BJ (cell line): ENCODE data around the gene SPSB1. TPM values are rescaled to one million over a fixed set of nuclear protein-coding genes. Genes with fewer than 3 reads are reported as not detected.

Source experiments
- CTCF ChIA-PET: fragments of 350-600 bp; formaldehyde crosslinking; extraction: SDS; loops from one replicate; lab custom pipeline; 2021; ENCODE audit warnings: antibody characterized with exemption, inconsistent platforms; lab: Yijun Ruan, JAX
- POLR2A ChIA-PET: fragments of 300-600 bp; sonication (Branson Sonifier 250); formaldehyde crosslinking; extraction: SDS; loops from one replicate; lab custom pipeline; 2021; ENCODE audit warnings: antibody characterized with exemption; lab: Charles Lee
- DNase-seq: peaks from one replicate; pipeline ENCODE4 v3.0.0-alpha.2; 2011; ENCODE audit warnings: low read depth
- H3K27me3 ChIP-seq: 2 replicates; pipeline ENCODE4 v1.6.0; 2011; ENCODE audit warnings: low read length; ENCODE audit not compliant: control insufficient read depth, insufficient read depth
- H3K36me3 ChIP-seq: 2 replicates; pipeline ENCODE4 v1.5.1; 2011; ENCODE audit warnings: low read length; ENCODE audit not compliant: control insufficient read depth, insufficient read depth
- H3K4me3 ChIP-seq: 2 replicates; pipeline ENCODE4 v1.5.1; 2011; ENCODE audit warnings: low read depth, mild to moderate bottlenecking, control low read depth, low read length
- CTCF ChIP-seq: IDR thresholded peaks from 2 replicates; pipeline ENCODE4 v1.5.1; 2011; ENCODE audit warnings: low read depth, mild to moderate bottlenecking, control low read depth, inconsistent platforms, low read length, moderate library complexity; ENCODE audit not compliant: insufficient read depth
- polyA plus RNA-seq: library from polyadenylated mRNA; depleted of rRNA; stranded (reverse); fragments of >200 nt; gene quantifications from 2 replicates; pipeline ENCODE4 v1.2.3, GENCODE V29; 2011

Gene SPSB1
- polyA plus RNA-seq, 1 experiment = 19.8 TPM

DNA sequence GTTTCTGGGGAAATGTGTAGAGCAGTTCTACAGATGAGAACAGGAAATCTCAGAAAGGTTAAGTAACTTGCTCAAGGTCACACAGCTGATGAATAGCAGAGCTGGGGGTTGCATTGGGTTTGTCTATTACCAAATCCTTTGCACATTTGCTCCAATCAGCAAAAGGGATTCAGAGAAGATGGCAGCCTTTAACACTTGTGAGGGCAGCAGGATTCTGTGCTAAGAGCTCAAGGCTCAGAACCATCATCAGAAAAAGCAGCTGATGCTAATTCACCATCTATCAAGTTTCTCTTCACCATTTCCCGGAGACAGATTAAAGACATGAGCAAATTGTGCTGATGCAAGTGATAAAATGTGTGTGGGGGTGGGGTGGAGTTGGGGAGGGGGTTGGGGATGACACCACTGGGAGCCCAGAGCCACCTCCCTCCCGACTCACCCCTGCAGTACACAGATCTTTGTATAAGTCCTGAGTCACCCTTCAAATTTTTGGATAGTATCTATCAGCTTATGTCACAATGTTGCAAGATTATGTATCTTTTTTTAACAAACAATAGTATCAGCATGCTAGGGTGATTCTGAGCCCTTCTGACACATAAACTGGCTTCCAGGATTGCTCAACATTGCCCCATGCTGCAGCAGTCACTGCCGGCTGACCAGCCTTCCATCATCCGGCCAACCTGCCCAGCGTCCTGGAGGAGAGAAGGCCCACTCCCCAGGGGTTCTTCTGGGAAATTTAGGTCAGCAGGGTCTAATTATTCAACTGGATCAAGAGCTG, 2.8 kb upstream of the SPSB1 start:
- Histone ChIP-seq H3K27me3 (no peaks in the 10 kb centered on the region), H3K4me3 (no peak overlapping the region), H3K36me3 (no peaks in the 10 kb centered on the region)
- no peak for DNase-seq
- ChIA-PET CTCF (interaction anchor here (0.6 to 5.8 kb wide), 26 partner anchors 8 to 382 kb away, joined by 3 to 102 read pairs (median 5); partner anchors contain the start of gene H6PD), POLR2A (interaction anchor here (0.6 kb wide), 1 partner anchor 177 kb away, joined by 4 read pairs; no protein-coding TSS in a partner anchor)
- TF ChIP-seq CTCF = no peak

DNA sequence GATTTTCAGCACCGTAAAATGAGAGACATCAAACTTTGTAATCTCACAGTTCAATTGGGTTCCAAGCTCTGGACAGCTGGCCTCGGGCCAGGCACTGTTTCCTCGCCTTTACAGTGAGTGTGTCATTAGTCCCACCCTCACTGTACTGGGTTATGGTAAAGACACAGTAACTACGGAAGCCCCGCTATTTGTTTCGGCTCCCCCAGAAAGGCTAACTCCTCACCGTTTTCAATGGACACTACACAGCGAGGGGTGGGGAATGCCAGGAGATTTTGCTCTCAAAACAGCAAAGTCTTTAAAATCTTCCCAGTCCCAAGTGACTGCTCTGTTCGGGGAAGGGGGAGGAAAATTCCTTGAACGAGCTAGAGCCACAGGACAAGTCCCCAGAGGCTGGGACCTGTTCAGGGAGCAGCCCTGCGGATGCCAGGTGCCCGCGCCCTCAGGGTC, 757 bp upstream of the SPSB1 start:
- Histone ChIP-seq H3K36me3 (no peaks in the 10 kb centered on the region), H3K4me3 (peak overlapping the region; percentile 60), H3K27me3 (no peaks in the 10 kb centered on the region)
- CTCF ChIA-PET = interaction anchor here (1.1 to 5.8 kb wide), 5 partner anchors 10 to 198 kb away, joined by 3 to 102 read pairs (median 9); no protein-coding TSS in a partner anchor
- no peak for TF ChIP-seq CTCF
- DNase-seq = no peak
- POLR2A ChIA-PET = no interaction called here

- POLR2A ChIA-PET = no interaction called here
- CTCF ChIA-PET = no interaction called here
- Histone ChIP-seq H3K27me3 (no peaks in the 10 kb centered on the region), H3K4me3 (peak overlapping the region; percentile 60), H3K36me3 (no peaks in the 10 kb centered on the region)
- TF ChIP-seq CTCF = no peak
- DNase-seq = no peak
Measured at GRCh38 chr1:9293241-9293532, 493 bp downstream of the SPSB1 start.

DNA sequence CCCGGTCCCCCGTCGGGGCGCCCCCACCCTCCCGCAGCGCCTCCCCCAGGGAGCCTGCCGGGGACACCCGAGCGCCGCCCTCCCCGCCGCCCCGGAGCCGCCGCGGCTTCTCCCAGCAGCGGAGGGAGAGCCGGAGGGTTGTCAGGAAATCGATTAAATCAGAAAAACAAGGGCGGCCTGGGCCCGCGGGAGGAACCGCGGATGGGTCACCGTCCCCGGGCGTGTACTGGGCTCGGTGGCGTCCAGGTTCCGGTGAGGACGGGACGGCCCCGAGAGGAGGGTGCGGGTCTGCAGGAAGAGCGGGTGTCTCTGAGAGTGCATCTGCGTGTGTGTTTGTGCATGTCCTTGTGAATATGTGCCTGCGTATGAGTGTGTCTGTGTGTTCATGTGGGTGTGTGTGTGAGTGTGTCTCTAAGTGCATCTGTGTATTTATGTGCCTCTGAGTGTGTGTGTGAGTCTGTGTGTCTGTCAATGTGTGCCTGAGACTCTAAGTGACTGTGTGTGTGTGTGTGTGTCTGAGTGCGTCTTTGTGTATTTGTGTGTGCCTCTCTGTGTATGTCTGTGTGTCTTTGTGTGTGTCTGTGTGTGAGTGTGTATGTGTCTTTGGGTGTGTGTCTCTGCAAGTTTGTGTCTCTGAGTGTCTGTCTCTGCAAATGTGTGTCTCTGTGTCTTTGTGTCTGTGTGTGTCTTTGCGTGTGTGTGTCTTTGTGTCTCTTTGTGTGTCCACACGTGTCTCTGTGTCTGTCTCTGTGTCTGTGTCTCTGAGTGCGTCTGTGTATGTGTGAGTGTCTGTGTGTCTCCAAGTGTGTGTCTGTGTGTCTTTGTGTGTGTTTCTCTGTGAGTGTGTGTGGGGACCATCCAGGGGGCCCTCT, 1.1 kb downstream of the SPSB1 start:
- no peak for DNase-seq
- no peak for TF ChIP-seq CTCF
- POLR2A ChIA-PET = no interaction called here
- CTCF ChIA-PET = no interaction called here
- H3K4me3 ChIP-seq = peak overlapping the region; percentile 60
- H3K36me3 ChIP-seq = no peaks in the 10 kb centered on the region
- no peaks in the 10 kb centered on the region for H3K27me3 ChIP-seq

GRCh38 chr1:9294405-9294773, 1.7 kb downstream of the SPSB1 start:
- POLR2A ChIA-PET = no interaction called here
- Histone ChIP-seq H3K36me3 (no peaks in the 10 kb centered on the region), H3K27me3 (no peaks in the 10 kb centered on the region), H3K4me3 (peak overlapping the region; percentile 60)
- TF ChIP-seq CTCF = peak; percentile 4; the same call in 1 of the 2 replicates
- DNase-seq = no peak
- CTCF ChIA-PET = interaction anchor here (0.5 to 1.7 kb wide), 3 partner anchors 9 to 279 kb away, joined by 3 to 11 read pairs (median 6); no protein-coding TSS in a partner anchor
